GM12864 (cell line): ENCODE results near the gene MIOX.

Experiments
- DNase-seq: peaks from one replicate; pipeline ENCODE4 v3.0.0-alpha.2; 2011; ENCODE audit warnings: low read depth
- H3K4me3 ChIP-seq: 2 replicates; pipeline ENCODE4 v1.5.1; 2011; ENCODE audit warnings: mild to moderate bottlenecking, low read depth, low read length, control low read depth
- CTCF ChIP-seq: IDR thresholded peaks from 2 replicates; pipeline ENCODE4 v1.5.1; 2011; ENCODE audit warnings: low read depth, mild to moderate bottlenecking, moderate library complexity, low read length, control low read depth, inconsistent platforms; ENCODE audit errors: missing control alignments

Gene MIOX

GRCh38 chr22:50473855-50474671, 12.6 kb upstream of the MIOX start:
- TF ChIP-seq CTCF = no peak
- no peak for DNase-seq

GRCh38 chr22:50474710-50475651, 11.7 kb upstream of the MIOX start, which contains the start of gene SBF1:
SBF1 (minus strand) TSS chr22:50475035; CDS start chr22:50474840, 195 bp downstream.
- peak within 1 kb of the TSS; percentile 59 for H3K4me3 ChIP-seq
- peak; percentile 53 for DNase-seq
- TF ChIP-seq CTCF = no peak

More at GRCh38 chr22:50473855-50474671, 12.6 kb upstream of the MIOX start:
- peak overlapping the region; percentile 59 for H3K4me3 ChIP-seq

GRCh38 chr22:50475652-50476002, 11.0 kb upstream of the MIOX start:
- no peak overlapping the region; the same call in 1 of the 2 replicates for H3K4me3 ChIP-seq
- no peak for DNase-seq
- TF ChIP-seq CTCF = no peak

GRCh38 chr22:50476868-50477267, 9.8 kb upstream of the MIOX start:
- no peak for DNase-seq
- no peak overlapping the region for H3K4me3 ChIP-seq
- TF ChIP-seq CTCF = no peak

- H3K4me3 ChIP-seq = no peak overlapping the region
- no peak for TF ChIP-seq CTCF
- no peak for DNase-seq
These were observed 8.7 kb upstream of the MIOX start for GRCh38 chr22:50477923-50478322.

- DNase-seq = no peak
These were observed 6.9 kb upstream of the MIOX start for GRCh38 chr22:50479721-50480120.

More at GRCh38 chr22:50479721-50480120, 6.9 kb upstream of the MIOX start:
- TF ChIP-seq CTCF = no peak
- H3K4me3 ChIP-seq = no peak overlapping the region
